GM23338 (cell line): ENCODE measurements around the gene ELOVL7.

Experiments used
- CREB1 ChIP-seq: fragments of 250-450 bp; sonication (Bioruptor Pico); IDR thresholded peaks from 2 replicates; pipeline ENCODE4 v1.5.0; 2020; ENCODE audit warnings: low read depth, mild to moderate bottlenecking, moderate library complexity
- EZH2 ChIP-seq: fragments of 200-600 bp; sonication (generic); IDR thresholded peaks from one replicate; pipeline ENCODE4 v1.8.0; 2017; ENCODE audit warnings: antibody characterized with exemption, mild to moderate bottlenecking, low read depth; ENCODE audit not compliant: unreplicated experiment
- EZH2phosphoT487 ChIP-seq: fragments of 200-600 bp; sonication (generic); IDR thresholded peaks from one replicate; pipeline ENCODE4 v1.8.1; 2018; ENCODE audit warnings: antibody characterized with exemption; ENCODE audit not compliant: unreplicated experiment
- JUNB ChIP-seq: IDR thresholded peaks from one replicate; pipeline ENCODE4 v1.6.1; 2016; ENCODE audit warnings: antibody characterized with exemption; ENCODE audit not compliant: unreplicated experiment
- NANOG ChIP-seq: IDR thresholded peaks from 2 replicates; pipeline ENCODE4 v1.6.1; 2016; ENCODE audit warnings: antibody characterized with exemption, borderline replicate concordance
- POLR2AphosphoS5 ChIP-seq: IDR thresholded peaks from 2 replicates; pipeline ENCODE4 v1.6.1; 2016; ENCODE audit warnings: antibody characterized with exemption, low read depth
- STAT1 ChIP-seq: IDR thresholded peaks from one replicate; pipeline ENCODE4 v1.6.1; 2016; ENCODE audit warnings: antibody characterized with exemption; ENCODE audit not compliant: unreplicated experiment
- ZNF114 ChIP-seq: fragments of 250-450 bp; sonication (Bioruptor Pico); IDR thresholded peaks from 2 replicates; pipeline ENCODE4 v1.5.0; 2020; ENCODE audit warnings: mild to moderate bottlenecking, moderate library complexity
- TF ChIP-seq, protein P1 (sequence below), 2 experiments: fragments of 200-600 bp in 1 of 2; sonication (generic) in 1 of 2; conservative IDR thresholded peaks; 2 replicates each; pipeline versions ENCODE4 v1.5.1 to v1.6.1; 2016 to 2017; ENCODE audit warnings: antibody characterized with exemption in 2 of 2, low read depth in 2 of 2, mild to moderate bottlenecking in 2 of 2, moderate library complexity in 1 of 2
- TF ChIP-seq, protein P2 (sequence below): IDR thresholded peaks from 2 replicates; pipeline ENCODE4 v1.6.1; 2016; ENCODE audit warnings: antibody characterized with exemption
- TF ChIP-seq, protein P3 (sequence below): IDR thresholded peaks from one replicate; pipeline ENCODE4 v1.6.1; 2018; ENCODE audit warnings: antibody characterized with exemption; ENCODE audit not compliant: unreplicated experiment

DNA sequence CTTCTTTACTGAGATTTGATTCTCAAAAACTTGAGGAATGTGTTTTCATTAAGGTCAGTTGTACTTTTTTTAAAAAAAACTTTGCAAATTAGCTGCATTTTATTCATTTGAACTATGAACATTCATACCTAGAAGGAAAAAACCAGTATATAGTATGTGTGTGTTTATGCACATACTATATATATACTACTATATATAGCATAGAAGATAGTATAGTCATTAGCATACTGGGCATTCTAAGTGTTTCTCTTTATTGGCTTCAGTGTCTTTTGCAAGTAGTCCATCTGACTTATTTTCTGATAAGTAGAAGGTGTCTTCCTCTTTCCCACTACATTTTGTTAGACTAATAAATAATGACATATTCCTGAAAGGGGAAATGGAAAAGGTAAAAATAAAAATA, 33.0 kb downstream of the ELOVL7 start:
- TF ChIP-seq, protein P1, sequence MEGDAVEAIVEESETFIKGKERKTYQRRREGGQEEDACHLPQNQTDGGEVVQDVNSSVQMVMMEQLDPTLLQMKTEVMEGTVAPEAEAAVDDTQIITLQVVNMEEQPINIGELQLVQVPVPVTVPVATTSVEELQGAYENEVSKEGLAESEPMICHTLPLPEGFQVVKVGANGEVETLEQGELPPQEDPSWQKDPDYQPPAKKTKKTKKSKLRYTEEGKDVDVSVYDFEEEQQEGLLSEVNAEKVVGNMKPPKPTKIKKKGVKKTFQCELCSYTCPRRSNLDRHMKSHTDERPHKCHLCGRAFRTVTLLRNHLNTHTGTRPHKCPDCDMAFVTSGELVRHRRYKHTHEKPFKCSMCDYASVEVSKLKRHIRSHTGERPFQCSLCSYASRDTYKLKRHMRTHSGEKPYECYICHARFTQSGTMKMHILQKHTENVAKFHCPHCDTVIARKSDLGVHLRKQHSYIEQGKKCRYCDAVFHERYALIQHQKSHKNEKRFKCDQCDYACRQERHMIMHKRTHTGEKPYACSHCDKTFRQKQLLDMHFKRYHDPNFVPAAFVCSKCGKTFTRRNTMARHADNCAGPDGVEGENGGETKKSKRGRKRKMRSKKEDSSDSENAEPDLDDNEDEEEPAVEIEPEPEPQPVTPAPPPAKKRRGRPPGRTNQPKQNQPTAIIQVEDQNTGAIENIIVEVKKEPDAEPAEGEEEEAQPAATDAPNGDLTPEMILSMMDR (conservative IDR thresholded peaks at IDR 0.05; ENCODE audit: low read depth in 2 of 2) = no peak
- TF ChIP-seq EZH2 (no peak), NANOG (no peak), EZH2phosphoT487 (no peak), JUNB (no peak), POLR2AphosphoS5 (no peak), CREB1 (CRISPR knock-in tag) (no peak), ZNF114 (CRISPR knock-in tag) (no peak), STAT1 (no peak)
- TF ChIP-seq, protein P2, sequence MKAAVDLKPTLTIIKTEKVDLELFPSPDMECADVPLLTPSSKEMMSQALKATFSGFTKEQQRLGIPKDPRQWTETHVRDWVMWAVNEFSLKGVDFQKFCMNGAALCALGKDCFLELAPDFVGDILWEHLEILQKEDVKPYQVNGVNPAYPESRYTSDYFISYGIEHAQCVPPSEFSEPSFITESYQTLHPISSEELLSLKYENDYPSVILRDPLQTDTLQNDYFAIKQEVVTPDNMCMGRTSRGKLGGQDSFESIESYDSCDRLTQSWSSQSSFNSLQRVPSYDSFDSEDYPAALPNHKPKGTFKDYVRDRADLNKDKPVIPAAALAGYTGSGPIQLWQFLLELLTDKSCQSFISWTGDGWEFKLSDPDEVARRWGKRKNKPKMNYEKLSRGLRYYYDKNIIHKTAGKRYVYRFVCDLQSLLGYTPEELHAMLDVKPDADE = no peak
- TF ChIP-seq, protein P3, sequence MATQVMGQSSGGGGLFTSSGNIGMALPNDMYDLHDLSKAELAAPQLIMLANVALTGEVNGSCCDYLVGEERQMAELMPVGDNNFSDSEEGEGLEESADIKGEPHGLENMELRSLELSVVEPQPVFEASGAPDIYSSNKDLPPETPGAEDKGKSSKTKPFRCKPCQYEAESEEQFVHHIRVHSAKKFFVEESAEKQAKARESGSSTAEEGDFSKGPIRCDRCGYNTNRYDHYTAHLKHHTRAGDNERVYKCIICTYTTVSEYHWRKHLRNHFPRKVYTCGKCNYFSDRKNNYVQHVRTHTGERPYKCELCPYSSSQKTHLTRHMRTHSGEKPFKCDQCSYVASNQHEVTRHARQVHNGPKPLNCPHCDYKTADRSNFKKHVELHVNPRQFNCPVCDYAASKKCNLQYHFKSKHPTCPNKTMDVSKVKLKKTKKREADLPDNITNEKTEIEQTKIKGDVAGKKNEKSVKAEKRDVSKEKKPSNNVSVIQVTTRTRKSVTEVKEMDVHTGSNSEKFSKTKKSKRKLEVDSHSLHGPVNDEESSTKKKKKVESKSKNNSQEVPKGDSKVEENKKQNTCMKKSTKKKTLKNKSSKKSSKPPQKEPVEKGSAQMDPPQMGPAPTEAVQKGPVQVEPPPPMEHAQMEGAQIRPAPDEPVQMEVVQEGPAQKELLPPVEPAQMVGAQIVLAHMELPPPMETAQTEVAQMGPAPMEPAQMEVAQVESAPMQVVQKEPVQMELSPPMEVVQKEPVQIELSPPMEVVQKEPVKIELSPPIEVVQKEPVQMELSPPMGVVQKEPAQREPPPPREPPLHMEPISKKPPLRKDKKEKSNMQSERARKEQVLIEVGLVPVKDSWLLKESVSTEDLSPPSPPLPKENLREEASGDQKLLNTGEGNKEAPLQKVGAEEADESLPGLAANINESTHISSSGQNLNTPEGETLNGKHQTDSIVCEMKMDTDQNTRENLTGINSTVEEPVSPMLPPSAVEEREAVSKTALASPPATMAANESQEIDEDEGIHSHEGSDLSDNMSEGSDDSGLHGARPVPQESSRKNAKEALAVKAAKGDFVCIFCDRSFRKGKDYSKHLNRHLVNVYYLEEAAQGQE = no peak
